ENCODE results near the gene GIMAP4.
"Not testable (repeated sequence)": the region's sequence is repeated elsewhere in the genome, so short reads cannot be mapped to it uniquely, and the experiment has no call there.

GIMAP4 gene

GRCh38 chr7:150580638-150581394 lies 13.6 kb downstream of the GIMAP4 start:
- no peaks in the 10 kb centered on the region for H3K4me1 ChIP-seq (ENCODE audit: insufficient read depth, insufficient read length)
- no peak overlapping the region for H3K4me3 ChIP-seq (ENCODE audit: insufficient read length, low read depth)
- H3K9ac ChIP-seq (ENCODE audit: insufficient read length, low read depth), result no peak overlapping the region
- TF ChIP-seq ZNF274 (IDR thresholded peaks at IDR 0.05; ENCODE audit: low read depth, low read length) (no peak), YY1 (IDR thresholded peaks at IDR 0.05; ENCODE audit: insufficient read depth, insufficient read length) (no peak)
- H3K27me3 ChIP-seq (ENCODE audit: insufficient read depth, insufficient read length), result no peaks in the 10 kb centered on the region
- H3K9me3 ChIP-seq (ENCODE audit: insufficient read depth, low read length), result peaks cover 7% of the 10 kb centered on the region; the same call in 1 of the 2 replicates
- DNase-seq (ENCODE audit: low read depth, low spot score), result no peak
- no peaks in the 10 kb centered on the region for H3K36me3 ChIP-seq (ENCODE audit: insufficient read depth, insufficient read length, low read length)

DNA sequence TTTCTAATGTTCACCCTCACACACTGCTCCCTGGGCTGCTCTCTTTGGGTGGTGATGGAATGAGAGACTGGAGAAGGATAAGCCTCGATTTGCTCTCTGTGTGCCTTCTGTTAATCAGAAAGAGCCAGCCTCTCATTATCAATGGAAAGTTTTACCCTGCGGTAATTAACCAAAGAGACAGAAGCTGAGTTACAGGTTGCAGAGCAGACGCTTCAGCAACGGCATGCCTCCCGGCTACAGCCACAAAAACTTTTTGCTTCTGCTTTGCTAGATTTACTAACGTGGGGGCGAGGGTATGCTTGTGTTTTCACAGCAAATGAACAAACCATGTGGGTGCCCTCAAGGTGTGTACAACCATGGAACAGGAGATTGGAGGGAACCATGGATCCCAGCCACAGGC lies 18.0 kb downstream of the GIMAP4 start:
- H3K9ac ChIP-seq (ENCODE audit: insufficient read length, low read depth), result no peak overlapping the region
- no peaks in the 10 kb centered on the region for H3K4me1 ChIP-seq (ENCODE audit: insufficient read depth, insufficient read length)
- TF ChIP-seq SUZ12 (IDR thresholded peaks at IDR 0.05; ENCODE audit: extremely low read depth, insufficient read depth, insufficient read length), result no peak
- no peak for TF ChIP-seq ZNF274 (IDR thresholded peaks at IDR 0.05; ENCODE audit: low read depth, low read length)
- H3K4me3 ChIP-seq (ENCODE audit: insufficient read length, low read depth), result no peak overlapping the region
- H3K27me3 ChIP-seq (ENCODE audit: insufficient read depth, insufficient read length), result no peaks in the 10 kb centered on the region
- no peak for DNase-seq (ENCODE audit: low read depth, low spot score)
- peaks cover 7% of the 10 kb centered on the region; the same call in 1 of the 2 replicates for H3K9me3 ChIP-seq (ENCODE audit: insufficient read depth, low read length)
- H3K36me3 ChIP-seq (ENCODE audit: insufficient read depth, insufficient read length, low read length), result no peaks in the 10 kb centered on the region

DNA sequence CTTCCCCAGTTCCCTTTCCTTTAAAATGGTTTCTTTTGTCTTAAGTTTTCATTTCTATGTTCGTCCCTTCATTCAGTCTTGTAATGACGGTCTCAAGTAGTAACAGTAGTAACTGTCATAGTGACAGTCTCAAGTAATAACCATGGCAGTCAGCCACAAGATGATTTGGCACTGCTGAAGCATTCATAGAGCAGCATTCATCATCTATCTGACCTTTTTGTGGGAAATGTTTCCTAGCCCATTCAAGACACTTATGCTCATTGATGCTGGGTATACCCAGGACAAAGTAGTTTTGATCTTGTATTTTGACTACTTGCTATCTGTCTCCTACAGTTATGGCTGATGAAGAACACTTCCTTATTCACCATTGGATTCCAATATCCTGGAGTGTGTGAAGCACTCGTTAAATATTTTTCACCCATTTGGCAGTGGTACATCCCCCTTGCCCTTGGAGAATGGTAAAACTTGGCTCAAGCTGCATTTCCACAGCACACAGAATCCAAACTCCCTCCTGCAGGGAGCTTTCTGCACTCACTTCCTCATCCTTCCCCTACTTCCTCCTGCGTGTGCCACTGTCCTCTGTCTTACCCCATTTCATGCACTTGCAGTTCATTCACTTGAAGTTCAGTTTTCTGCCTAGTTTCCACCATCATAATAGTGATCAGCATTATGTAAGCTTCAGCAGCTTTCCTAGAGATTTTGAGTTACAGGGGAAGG lies 19.0 kb downstream of the GIMAP4 start:
- Histone ChIP-seq H3K9me3 (ENCODE audit: insufficient read depth, low read length) (peaks cover 2% of the 10 kb centered on the region; the same call in 1 of the 2 replicates), H3K27me3 (ENCODE audit: insufficient read depth, insufficient read length) (no peaks in the 10 kb centered on the region), H3K36me3 (ENCODE audit: insufficient read depth, insufficient read length, low read length) (no peaks in the 10 kb centered on the region), H3K4me3 (ENCODE audit: insufficient read length, low read depth) (no peak overlapping the region), H3K4me1 (ENCODE audit: insufficient read depth, insufficient read length) (no peaks in the 10 kb centered on the region), H3K9ac (ENCODE audit: insufficient read length, low read depth) (no peak overlapping the region)
- no peak for DNase-seq (ENCODE audit: low read depth, low spot score)
- TF ChIP-seq ZNF274 (IDR thresholded peaks at IDR 0.05; ENCODE audit: low read depth, low read length) (no peak), YY1 (IDR thresholded peaks at IDR 0.05; ENCODE audit: insufficient read depth, insufficient read length) (no peak), SUZ12 (IDR thresholded peaks at IDR 0.05; ENCODE audit: extremely low read depth, insufficient read depth, insufficient read length) (no peak)

DNA sequence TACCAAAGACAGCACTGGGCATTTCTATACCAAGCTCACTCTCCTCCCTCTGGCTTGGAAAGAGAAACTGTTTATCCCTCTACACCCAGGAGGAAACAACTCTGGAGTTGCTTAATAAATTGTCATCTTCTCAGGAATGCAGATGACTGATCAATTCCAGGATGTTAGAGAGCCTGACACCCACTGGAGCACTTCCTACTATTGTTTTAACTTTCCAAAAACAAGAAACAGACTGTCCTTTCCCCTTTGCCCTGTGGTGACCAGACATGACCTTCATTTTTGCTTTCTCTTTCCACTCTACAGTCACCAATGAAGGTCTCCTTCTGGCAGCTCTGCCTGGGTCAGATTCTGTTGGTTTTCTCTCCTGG lies 19.6 kb downstream of the GIMAP4 start:
- no peaks in the 10 kb centered on the region for H3K36me3 ChIP-seq (ENCODE audit: insufficient read depth, insufficient read length, low read length)
- no peak overlapping the region for H3K9ac ChIP-seq (ENCODE audit: insufficient read length, low read depth)

GRCh38 chr7:150587551-150587950 lies 20.4 kb downstream of the GIMAP4 start:
- Histone ChIP-seq H3K27me3 (ENCODE audit: insufficient read depth, insufficient read length) (no peaks in the 10 kb centered on the region), H3K9ac (ENCODE audit: insufficient read length, low read depth) (no peak overlapping the region), H3K36me3 (ENCODE audit: insufficient read depth, insufficient read length, low read length) (no peaks in the 10 kb centered on the region), H3K4me3 (ENCODE audit: insufficient read length, low read depth) (no peak overlapping the region), H3K9me3 (ENCODE audit: insufficient read depth, low read length) (no peaks in the 10 kb centered on the region), H3K4me1 (ENCODE audit: insufficient read depth, insufficient read length) (no peaks in the 10 kb centered on the region)
- DNase-seq (ENCODE audit: low read depth, low spot score), result no peak
- TF ChIP-seq SUZ12 (IDR thresholded peaks at IDR 0.05; ENCODE audit: extremely low read depth, insufficient read depth, insufficient read length) (no peak), YY1 (IDR thresholded peaks at IDR 0.05; ENCODE audit: insufficient read depth, insufficient read length) (no peak), ZNF274 (IDR thresholded peaks at IDR 0.05; ENCODE audit: low read depth, low read length) (no peak)

More for the DNA sequence above, 19.6 kb downstream of the GIMAP4 start:
- H3K4me1 ChIP-seq (ENCODE audit: insufficient read depth, insufficient read length), result no peaks in the 10 kb centered on the region
- no peak for DNase-seq (ENCODE audit: low read depth, low spot score)
- H3K9me3 ChIP-seq (ENCODE audit: insufficient read depth, low read length), result no peaks in the 10 kb centered on the region
- no peak overlapping the region for H3K4me3 ChIP-seq (ENCODE audit: insufficient read length, low read depth)
- no peaks in the 10 kb centered on the region for H3K27me3 ChIP-seq (ENCODE audit: insufficient read depth, insufficient read length)
- TF ChIP-seq SUZ12 (IDR thresholded peaks at IDR 0.05; ENCODE audit: extremely low read depth, insufficient read depth, insufficient read length) (no peak), ZNF274 (IDR thresholded peaks at IDR 0.05; ENCODE audit: low read depth, low read length) (no peak), YY1 (IDR thresholded peaks at IDR 0.05; ENCODE audit: insufficient read depth, insufficient read length) (no peak)

GRCh38 chr7:150594805-150595204 lies 27.6 kb downstream of the GIMAP4 start:
- no peak for DNase-seq (ENCODE audit: low read depth, low spot score)
- Histone ChIP-seq H3K27me3 (ENCODE audit: insufficient read depth, insufficient read length) (no peaks in the 10 kb centered on the region), H3K4me3 (ENCODE audit: insufficient read length, low read depth) (no peak overlapping the region), H3K4me1 (ENCODE audit: insufficient read depth, insufficient read length) (no peaks in the 10 kb centered on the region), H3K9ac (ENCODE audit: insufficient read length, low read depth) (no peak overlapping the region), H3K9me3 (ENCODE audit: insufficient read depth, low read length) (peaks cover 9% of the 10 kb centered on the region; the same call in 1 of the 2 replicates), H3K36me3 (ENCODE audit: insufficient read depth, insufficient read length, low read length) (no peaks in the 10 kb centered on the region)
- TF ChIP-seq SUZ12 (IDR thresholded peaks at IDR 0.05; ENCODE audit: extremely low read depth, insufficient read depth, insufficient read length), result no peak
- TF ChIP-seq YY1 (IDR thresholded peaks at IDR 0.05; ENCODE audit: insufficient read depth, insufficient read length), result no peak

- H3K4me3 ChIP-seq (ENCODE audit: insufficient read length, low read depth), result no peak overlapping the region
- H3K36me3 ChIP-seq (ENCODE audit: insufficient read depth, insufficient read length, low read length), result no peaks in the 10 kb centered on the region
- no peak overlapping the region for H3K9ac ChIP-seq (ENCODE audit: insufficient read length, low read depth)
- peaks cover 9% of the 10 kb centered on the region; the same call in 1 of the 2 replicates for H3K9me3 ChIP-seq (ENCODE audit: insufficient read depth, low read length)
- no peak for TF ChIP-seq YY1 (IDR thresholded peaks at IDR 0.05; ENCODE audit: insufficient read depth, insufficient read length)
- TF ChIP-seq SUZ12 (IDR thresholded peaks at IDR 0.05; ENCODE audit: extremely low read depth, insufficient read depth, insufficient read length), result no peak
- no peak for TF ChIP-seq ZNF274 (IDR thresholded peaks at IDR 0.05; ENCODE audit: low read depth, low read length)
- no peak for DNase-seq (ENCODE audit: low read depth, low spot score)
- no peaks in the 10 kb centered on the region for H3K27me3 ChIP-seq (ENCODE audit: insufficient read depth, insufficient read length)
- no peaks in the 10 kb centered on the region for H3K4me1 ChIP-seq (ENCODE audit: insufficient read depth, insufficient read length)
Measured at GRCh38 chr7:150595361-150595760, 28.2 kb downstream of the GIMAP4 start.

- DNase-seq (ENCODE audit: low read depth, low spot score); H3K36me3 ChIP-seq (ENCODE audit: insufficient read depth, insufficient read length, low read length): not testable (repeated sequence)
Measured at GRCh38 chr7:150603600-150603999, 36.4 kb downstream of the GIMAP4 start.

More at GRCh38 chr7:150603600-150603999, 36.4 kb downstream of the GIMAP4 start:
- not testable (repeated sequence) for H3K4me1 ChIP-seq (ENCODE audit: insufficient read depth, insufficient read length); H3K9me3 ChIP-seq (ENCODE audit: insufficient read depth, low read length); H3K27me3 ChIP-seq (ENCODE audit: insufficient read depth, insufficient read length); H3K4me3 ChIP-seq (ENCODE audit: insufficient read length, low read depth); H3K9ac ChIP-seq (ENCODE audit: insufficient read length, low read depth)

Data from NT2/D1 (cell line).